ENCODE results near the gene PKIG.
A peak's percentile ranks its signal among the peaks of the same experiment; 100 is the strongest.

Gene PKIG

DNA sequence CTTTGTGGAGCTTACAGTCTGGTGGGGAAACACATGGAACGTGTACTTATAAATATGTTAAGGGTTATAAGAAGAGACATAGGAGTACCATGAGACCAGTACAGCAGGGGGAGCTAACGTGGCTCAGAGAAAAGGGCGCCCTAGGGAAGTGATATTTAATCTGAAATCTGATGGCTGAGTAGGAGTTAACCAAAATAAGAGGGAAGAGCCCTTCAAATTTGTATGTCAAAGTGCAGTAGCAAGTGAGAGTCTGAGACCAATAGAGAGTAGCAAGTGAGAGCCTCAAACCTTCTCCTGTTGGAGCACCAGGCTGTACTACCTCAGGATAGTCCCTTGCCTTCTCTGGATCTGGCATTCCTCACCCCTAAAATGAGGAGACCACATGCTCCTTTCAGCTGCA is 6.1 kb upstream of the PKIG start:
- peak overlapping the region; percentile 76; the same call in 1 of the 2 replicates for H3K27ac ChIP-seq
- no peak overlapping the region for H3K4me3 ChIP-seq
- DNase-seq (ENCODE audit: low read depth, low spot score), result no peak
- H3K9ac ChIP-seq (ENCODE audit: insufficient read length), result peak overlapping the region; percentile 37
- TF ChIP-seq FOXP2 (optimal IDR thresholded peaks at IDR 0.05; ENCODE audit: control extremely low read depth, extremely low read length, insufficient read depth) (no peak), EZH2 (IDR thresholded peaks at IDR 0.05) (no peak)
- no peaks in the 10 kb centered on the region for H3K9me3 ChIP-seq (ENCODE audit: low read depth, low read length)
- H3K36me3 ChIP-seq (ENCODE audit: insufficient read depth, low read length), result no peaks in the 10 kb centered on the region

DNA sequence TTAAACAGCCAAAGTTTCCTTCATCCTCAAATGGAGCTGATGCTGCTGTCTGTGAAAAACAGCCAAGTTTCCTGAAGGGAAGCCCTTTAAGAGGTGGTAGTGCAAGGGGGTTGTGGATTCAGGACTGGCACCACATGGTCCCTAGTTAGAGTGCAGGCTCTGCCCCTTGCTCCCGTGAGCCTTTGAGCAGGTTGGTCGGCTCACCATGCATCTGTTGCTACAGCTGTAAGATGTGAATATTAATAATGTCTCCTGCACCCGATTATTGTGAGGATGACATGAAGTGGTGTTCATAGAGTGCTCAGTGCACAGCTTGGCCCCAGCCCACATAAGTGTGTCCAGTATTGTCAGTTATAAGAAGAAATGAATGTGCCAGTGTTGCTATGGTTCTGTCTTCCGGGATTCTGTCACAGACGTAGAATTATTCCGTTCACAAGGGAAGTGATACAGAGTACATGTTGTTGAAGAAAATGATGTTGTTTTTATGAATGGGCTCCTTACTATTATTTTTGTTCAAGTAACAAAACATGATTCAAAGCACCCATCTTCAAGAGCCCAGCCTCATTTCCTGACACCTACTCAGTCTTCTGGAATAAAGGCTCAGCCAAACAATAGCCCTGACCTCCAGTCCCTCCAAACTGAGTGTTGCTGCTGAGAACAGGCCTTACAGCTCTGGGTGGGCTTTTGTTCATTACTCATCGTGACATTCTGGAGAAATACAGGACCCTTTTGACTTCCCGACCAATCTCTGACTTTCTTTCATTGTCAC is 2.9 kb upstream of the PKIG start:
- TF ChIP-seq FOXP2 (optimal IDR thresholded peaks at IDR 0.05; ENCODE audit: control extremely low read depth, extremely low read length, insufficient read depth) (no peak), EZH2 (IDR thresholded peaks at IDR 0.05) (no peak), POLR2AphosphoS5 (IDR thresholded peaks at IDR 0.05; ENCODE audit: borderline replicate concordance, low read depth, low read length) (no peak)
- no peaks in the 10 kb centered on the region for H3K36me3 ChIP-seq (ENCODE audit: insufficient read depth, low read length)
- H3K4me3 ChIP-seq, result no peak overlapping the region
- H3K9ac ChIP-seq (ENCODE audit: insufficient read length), result no peak overlapping the region
- no peak overlapping the region for H3K27ac ChIP-seq
- DNase-seq (ENCODE audit: low read depth, low spot score), result no peak
- no peaks in the 10 kb centered on the region for H3K9me3 ChIP-seq (ENCODE audit: low read depth, low read length)

- Histone ChIP-seq H3K9ac (ENCODE audit: insufficient read length) (no peak overlapping the region), H3K27ac (peak overlapping the region; percentile 90; the same call in 1 of the 2 replicates), H3K36me3 (ENCODE audit: insufficient read depth, low read length) (no peaks in the 10 kb centered on the region), H3K4me3 (no peak overlapping the region), H3K9me3 (ENCODE audit: low read depth, low read length) (no peaks in the 10 kb centered on the region)
- TF ChIP-seq EZH2 (IDR thresholded peaks at IDR 0.05), result no peak
- TF ChIP-seq FOXP2 (optimal IDR thresholded peaks at IDR 0.05; ENCODE audit: control extremely low read depth, extremely low read length, insufficient read depth), result no peak
- TF ChIP-seq POLR2AphosphoS5 (IDR thresholded peaks at IDR 0.05; ENCODE audit: borderline replicate concordance, low read depth, low read length), result no peak
- no peak for DNase-seq (ENCODE audit: low read depth, low spot score)
These were observed 1.7 kb upstream of the PKIG start for GRCh38 chr20:44580581-44581268.

DNA sequence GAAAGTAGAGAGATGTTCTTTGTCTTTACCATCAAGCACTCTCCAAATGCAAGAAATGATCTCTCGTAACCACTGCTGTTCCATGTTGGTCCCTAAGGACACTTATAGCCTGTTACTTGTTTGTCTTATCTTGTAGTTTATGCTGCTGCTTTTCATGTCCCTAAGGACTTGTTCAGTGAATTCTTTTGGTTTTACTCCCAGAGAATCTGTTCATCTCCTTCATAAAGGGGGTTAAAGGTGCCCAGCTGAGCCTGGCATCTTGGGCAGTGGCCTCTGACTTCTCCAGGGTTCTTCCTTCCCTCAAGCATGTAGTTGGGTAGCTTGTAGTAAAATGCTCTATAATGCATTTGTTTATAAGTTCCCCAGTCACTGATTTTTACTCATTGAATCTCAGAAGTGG is 864 bp upstream of the PKIG start:
- no peaks in the 10 kb centered on the region for H3K9me3 ChIP-seq (ENCODE audit: low read depth, low read length)
- no peak for DNase-seq (ENCODE audit: low read depth, low spot score)
- TF ChIP-seq FOXP2 (optimal IDR thresholded peaks at IDR 0.05; ENCODE audit: control extremely low read depth, extremely low read length, insufficient read depth) (no peak), POLR2AphosphoS5 (IDR thresholded peaks at IDR 0.05; ENCODE audit: borderline replicate concordance, low read depth, low read length) (no peak), EZH2 (IDR thresholded peaks at IDR 0.05) (no peak)
- no peaks in the 10 kb centered on the region for H3K36me3 ChIP-seq (ENCODE audit: insufficient read depth, low read length)
- H3K9ac ChIP-seq (ENCODE audit: insufficient read length), result no peak overlapping the region
- peak overlapping the region; percentile 79; the same call in 1 of the 2 replicates for H3K4me3 ChIP-seq
- peak overlapping the region; percentile 90 for H3K27ac ChIP-seq

GRCh38 chr20:44583157-44583556 is 778 bp downstream of the PKIG start:
- DNase-seq (ENCODE audit: low read depth, low spot score), result no peak
- TF ChIP-seq EZH2 (IDR thresholded peaks at IDR 0.05) (no peak), FOXP2 (optimal IDR thresholded peaks at IDR 0.05; ENCODE audit: control extremely low read depth, extremely low read length, insufficient read depth) (no peak), POLR2AphosphoS5 (IDR thresholded peaks at IDR 0.05; ENCODE audit: borderline replicate concordance, low read depth, low read length) (no peak)
- Histone ChIP-seq H3K9ac (ENCODE audit: insufficient read length) (peak overlapping the region; percentile 64), H3K4me3 (peak overlapping the region; percentile 79), H3K9me3 (ENCODE audit: low read depth, low read length) (no peaks in the 10 kb centered on the region), H3K36me3 (ENCODE audit: insufficient read depth, low read length) (no peaks in the 10 kb centered on the region), H3K27ac (peak overlapping the region; percentile 90)

GRCh38 chr20:44584162-44584561 is 1.8 kb downstream of the PKIG start:
- H3K9ac ChIP-seq (ENCODE audit: insufficient read length), result no peak overlapping the region
- TF ChIP-seq FOXP2 (optimal IDR thresholded peaks at IDR 0.05; ENCODE audit: control extremely low read depth, extremely low read length, insufficient read depth) (no peak), POLR2AphosphoS5 (IDR thresholded peaks at IDR 0.05; ENCODE audit: borderline replicate concordance, low read depth, low read length) (no peak), EZH2 (IDR thresholded peaks at IDR 0.05) (no peak)

GRCh38 chr20:44585057-44585963 is 2.9 kb downstream of the PKIG start:
- no peak for DNase-seq (ENCODE audit: low read depth, low spot score)
- H3K36me3 ChIP-seq (ENCODE audit: insufficient read depth, low read length), result peaks cover 5% of the 10 kb centered on the region
- H3K9me3 ChIP-seq (ENCODE audit: low read depth, low read length), result no peaks in the 10 kb centered on the region
- no peak overlapping the region for H3K4me3 ChIP-seq
- H3K9ac ChIP-seq (ENCODE audit: insufficient read length), result no peak overlapping the region
- no peak for TF ChIP-seq POLR2AphosphoS5 (IDR thresholded peaks at IDR 0.05; ENCODE audit: borderline replicate concordance, low read depth, low read length)
- no peak for TF ChIP-seq EZH2 (IDR thresholded peaks at IDR 0.05)
- no peak for TF ChIP-seq FOXP2 (optimal IDR thresholded peaks at IDR 0.05; ENCODE audit: control extremely low read depth, extremely low read length, insufficient read depth)
- no peak overlapping the region for H3K27ac ChIP-seq

More at GRCh38 chr20:44584162-44584561, 1.8 kb downstream of the PKIG start:
- Histone ChIP-seq H3K9me3 (ENCODE audit: low read depth, low read length) (no peaks in the 10 kb centered on the region), H3K27ac (no peak overlapping the region), H3K4me3 (peak overlapping the region; percentile 79), H3K36me3 (ENCODE audit: insufficient read depth, low read length) (no peaks in the 10 kb centered on the region)
- DNase-seq (ENCODE audit: low read depth, low spot score), result no peak
